IMR-90 (cell line): ENCODE results near the gene FGF12.

Source experiments
- BHLHE40 ChIP-seq: fragments of 150-350 bp; IDR thresholded peaks from 2 replicates; pipeline ENCODE4 v1.6.1; 2016; ENCODE audit warnings: mild to moderate bottlenecking, low read depth, low read length
- CEBPB ChIP-seq: IDR thresholded peaks from 2 replicates; pipeline ENCODE4 v1.6.1; 2012; ENCODE audit warnings: low read depth, low read length, improper control_type of control experiment
- CHD1 ChIP-seq: IDR thresholded peaks from 2 replicates; pipeline ENCODE4 v1.6.1; 2012; ENCODE audit warnings: low read depth, low read length, improper control_type of control experiment
- CTCF ChIP-seq: conservative IDR thresholded peaks from 2 replicates; pipeline ENCODE4 v1.5.1; 2012; ENCODE audit warnings: mild to moderate bottlenecking, low read depth, low read length, improper control_type of control experiment
- POLR2A ChIP-seq: IDR thresholded peaks from 2 replicates; pipeline ENCODE4 v1.6.1; 2012; ENCODE audit warnings: mild to moderate bottlenecking, low read depth, low read length
- RFX5 ChIP-seq: IDR thresholded peaks from 2 replicates; pipeline ENCODE4 v1.8.0; 2012; ENCODE audit warnings: low read depth, mild to moderate bottlenecking, low read length, moderate library complexity
- SMC3 ChIP-seq: fragments of 150-350 bp; IDR thresholded peaks from 2 replicates; pipeline ENCODE4 v1.6.1; 2016; ENCODE audit warnings: low read depth, mild to moderate bottlenecking, antibody characterized with exemption, low read length, moderate library complexity
- USF2 ChIP-seq: fragments of 150-350 bp; IDR thresholded peaks from 2 replicates; pipeline ENCODE4 v1.6.1; 2017; ENCODE audit warnings: mild to moderate bottlenecking, antibody characterized with exemption, low read length, low read depth

GRCh38 chr3:192155194-192155593 lies 572.1 kb downstream of the FGF12 start:
- TF ChIP-seq CTCF (no peak), POLR2A (no peak), SMC3 (no peak), BHLHE40 (no peak), RFX5 (no peak), CEBPB (no peak), CHD1 (no peak), USF2 (no peak)
